HG02840 (cell line): ENCODE measurements around the gene PRIM1.

ENCODE experiments used
- ATAC-seq: cut with Tn5 transposase; IDR thresholded peaks from one replicate; pipeline ENCODE4 v1.9.1; 2021; ENCODE audit warnings: mild to moderate bottlenecking, moderate library complexity, moderate number of reproducible peaks; ENCODE audit not compliant: unreplicated experiment, low FRiP score

Gene PRIM1

GRCh38 chr12:56682323-56682722 lies 69.8 kb downstream of the PRIM1 start:
- no peak for ATAC-seq
